Stomach (tissue), 9 donors: ENCODE measurements around the gene GPR149. TPM values are rescaled to one million over a fixed set of nuclear protein-coding genes. Genes with fewer than 3 reads are reported as not detected.
"Not testable (repeated sequence)": the region's sequence is repeated elsewhere in the genome, so short reads cannot be mapped to it uniquely, and the experiment has no call there.

Experiments used
- DNase-seq, 2 donors: peaks; one replicate each; pipeline versions ENCODE4 v3.0.0 to v3.0.0-alpha.2; 2013 to 2019
- H3K27ac ChIP-seq, 5 donors: fragments of 200-600 bp in 4 of 5; sonication (generic) in 4 of 5; one replicate each; pipeline ENCODE4 v1.5.1; 2013 to 2019; ENCODE audit warnings: mild to moderate bottlenecking in 1 of 5, moderate library complexity in 1 of 5
- H3K27me3 ChIP-seq, 3 donors: fragments of 200-600 bp; sonication (generic); one replicate each; pipeline ENCODE4 v1.5.1; 2017 to 2019; ENCODE audit warnings: mixed run types in 1 of 3
- H3K36me3 ChIP-seq, 4 donors: fragments of 200-600 bp; sonication (generic); 1 replicate in 3 of 4; 2 replicates in 1 of 4; pipeline ENCODE4 v1.5.1; 2016 to 2019
- H3K4me1 ChIP-seq, 4 donors: fragments of 200-600 bp; sonication (generic); one replicate each; pipeline ENCODE4 v1.5.1; 2016 to 2019
- H3K4me3 ChIP-seq, 4 donors: fragments of 200-600 bp; sonication (generic) in 3 of 4; one replicate each; pipeline ENCODE4 v1.5.1; 2016 to 2019; ENCODE audit warnings: mild to moderate bottlenecking in 1 of 4
- H3K9me3 ChIP-seq, 4 donors: fragments of 200-600 bp; sonication (generic); one replicate each; pipeline ENCODE4 v1.5.1; 2016 to 2019
- EP300 ChIP-seq: sonication (generic); formaldehyde crosslinking; IDR thresholded peaks from one replicate; pipeline ENCODE4 v1.6.1; 2017; ENCODE audit warnings: antibody characterized with exemption
- POLR2A ChIP-seq, 4 donors: fragments of 450-650 bp; IDR thresholded peaks; one replicate each; pipeline ENCODE4 v1.6.1; 2016; ENCODE audit warnings: antibody characterized with exemption in 4 of 4, control low read depth in 2 of 4, mild to moderate bottlenecking in 1 of 4, moderate library complexity in 1 of 4
- POLR2AphosphoS5 ChIP-seq, 3 donors: sonication (generic); formaldehyde crosslinking; IDR thresholded peaks; one replicate each; pipeline ENCODE4 v1.6.1; 2016; ENCODE audit warnings: antibody characterized with exemption in 3 of 3
- WGBS, 5 donors: extraction: QIAGEN DNeasy Blood & Tissue Kit in 3 of 5; methylation state at CpG; one replicate each; pipeline versions ENCODE4 v1.1.5 to v1.1.7; 2013 to 2018; 5-methylcytosine and 5-hydroxymethylcytosine counted together
- intact Hi-C: fragments of 100-400 bp; cut with DNase I; formaldehyde crosslinking; loops from one replicate; pipeline ENCODE4 v1.15.1; 2023; ENCODE audit warnings: low total_unique reads
- polyA plus RNA-seq, 3 donors: library from polyadenylated mRNA; stranded (reverse); fragments of 200-250 nt; gene quantifications; one replicate each; pipeline ENCODE4 v1.2.3, GENCODE V29; 2013
- total RNA-seq, 5 donors: library from RNA; depleted of rRNA; stranded (reverse); fragments of >200 nt; gene quantifications; one replicate each; pipeline versions ENCODE4 v1.1.0 to v1.2.3, GENCODE V29; 2014 to 2016
- TF ChIP-seq, protein P1 (sequence below), 7 experiments: fragments of 450-650 bp in 4 of 7; fragments of 200-600 bp in 3 of 7; sonication (generic) in 3 of 7; IDR thresholded peaks; one replicate each; pipeline ENCODE4 v1.5.1; 2016 to 2019; ENCODE audit warnings: antibody characterized with exemption in 7 of 7, control low read depth in 2 of 7, mild to moderate bottlenecking in 1 of 7
- donor health status: healthy with polysubstance abuse.
- donor health status: Bipolar disorder and iron deficiency.
- donor health status: healthy.

The GPR149 gene
- total and polyA plus RNA-seq, 8 donors: 0.18 TPM; not detected in 7

DNA sequence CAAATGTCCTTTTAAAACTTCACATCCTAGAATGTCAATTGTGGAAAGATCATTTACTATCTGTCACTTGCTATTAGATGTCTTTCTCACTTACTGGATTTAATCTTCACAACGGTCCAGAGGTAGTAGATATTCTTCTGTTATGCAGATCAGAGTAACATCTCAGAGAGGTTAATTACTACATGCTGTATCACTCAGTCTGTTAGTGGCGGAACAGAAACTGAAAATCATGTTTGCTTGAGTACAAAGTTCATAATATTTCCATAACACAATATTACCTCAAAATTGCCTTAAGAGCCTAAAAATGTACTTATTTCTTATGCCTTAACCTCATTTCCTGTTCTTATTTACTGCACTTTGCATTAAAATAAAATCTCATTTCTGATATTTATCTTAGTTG lies 28.6 kb upstream of the GPR149 start:
- peak in 1 of 2 donors; percentile 3 for DNase-seq
- Histone ChIP-seq H3K27ac (no peak overlapping the region), H3K4me3 (no peak overlapping the region), H3K9me3 (no peaks in the 10 kb centered on the region), H3K36me3 (no peaks in the 10 kb centered on the region), H3K4me1 (no peaks in the 10 kb centered on the region), H3K27me3 (no peaks in the 10 kb centered on the region)
- no peak for TF ChIP-seq POLR2AphosphoS5 (IDR thresholded peaks at IDR 0.05)
- no peak for TF ChIP-seq POLR2A (IDR thresholded peaks at IDR 0.05)
- no peak for TF ChIP-seq EP300
- TF ChIP-seq, protein P1, sequence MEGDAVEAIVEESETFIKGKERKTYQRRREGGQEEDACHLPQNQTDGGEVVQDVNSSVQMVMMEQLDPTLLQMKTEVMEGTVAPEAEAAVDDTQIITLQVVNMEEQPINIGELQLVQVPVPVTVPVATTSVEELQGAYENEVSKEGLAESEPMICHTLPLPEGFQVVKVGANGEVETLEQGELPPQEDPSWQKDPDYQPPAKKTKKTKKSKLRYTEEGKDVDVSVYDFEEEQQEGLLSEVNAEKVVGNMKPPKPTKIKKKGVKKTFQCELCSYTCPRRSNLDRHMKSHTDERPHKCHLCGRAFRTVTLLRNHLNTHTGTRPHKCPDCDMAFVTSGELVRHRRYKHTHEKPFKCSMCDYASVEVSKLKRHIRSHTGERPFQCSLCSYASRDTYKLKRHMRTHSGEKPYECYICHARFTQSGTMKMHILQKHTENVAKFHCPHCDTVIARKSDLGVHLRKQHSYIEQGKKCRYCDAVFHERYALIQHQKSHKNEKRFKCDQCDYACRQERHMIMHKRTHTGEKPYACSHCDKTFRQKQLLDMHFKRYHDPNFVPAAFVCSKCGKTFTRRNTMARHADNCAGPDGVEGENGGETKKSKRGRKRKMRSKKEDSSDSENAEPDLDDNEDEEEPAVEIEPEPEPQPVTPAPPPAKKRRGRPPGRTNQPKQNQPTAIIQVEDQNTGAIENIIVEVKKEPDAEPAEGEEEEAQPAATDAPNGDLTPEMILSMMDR (IDR thresholded peaks at IDR 0.05): no peak
- intact Hi-C loops: no loop called here
- WGBS, 5 donors: 40 to 55% (median 51%) methylated on average over 2 of the region's 2 CpGs

GRCh38 chr3:154439081-154439480 lies 9.1 kb upstream of the GPR149 start:
- H3K27me3 ChIP-seq, H3K4me3 ChIP-seq, H3K27ac ChIP-seq, H3K36me3 ChIP-seq, H3K4me1 ChIP-seq, DNase-seq, H3K9me3 ChIP-seq, intact Hi-C loops: not testable (repeated sequence)
- WGBS, 5 donors: 80 to 93% (median 82%) methylated on average over 10 to 12 of the region's 12 CpGs

DNA sequence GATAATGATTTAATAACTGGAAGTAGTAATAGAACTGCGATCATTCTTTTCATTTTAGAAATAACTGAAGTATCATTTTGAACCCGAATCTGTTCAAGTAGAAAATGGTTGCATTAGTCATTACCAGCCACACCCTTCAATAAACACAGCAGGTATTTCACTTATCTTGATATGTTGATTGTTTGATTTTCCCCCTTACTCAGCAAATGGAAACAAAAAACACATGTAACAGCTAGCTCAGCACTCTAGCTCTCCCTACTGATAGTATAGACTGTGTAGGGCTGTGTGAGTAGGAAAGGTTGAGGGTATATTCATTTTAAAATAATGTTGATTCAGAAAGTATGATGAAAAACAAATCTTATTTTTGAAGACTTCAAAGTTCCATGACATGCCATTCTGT lies 1.1 kb upstream of the GPR149 start:
- no peak overlapping the region for H3K4me3 ChIP-seq
- peak in 1 of 2 donors; percentile 6 for DNase-seq
- H3K9me3 ChIP-seq: no peaks in the 10 kb centered on the region
- 49 to 74% (median 63%) methylated on average over 2 of the region's 2 CpGs for WGBS, 5 donors
- peaks cover 0 to 36% (median 21%) of the 10 kb centered on the region in 3 donors for H3K27me3 ChIP-seq
- H3K4me1 ChIP-seq: peaks cover 7 to 28% (median 19%) of the 10 kb centered on the region in 4 donors
- intact Hi-C loops: no loop called here
- no peak overlapping the region for H3K27ac ChIP-seq
- no peaks in the 10 kb centered on the region for H3K36me3 ChIP-seq
- TF ChIP-seq POLR2AphosphoS5 (IDR thresholded peaks at IDR 0.05) (no peak), POLR2A (IDR thresholded peaks at IDR 0.05) (no peak), EP300 (no peak)
- TF ChIP-seq, protein P1 (IDR thresholded peaks at IDR 0.05): no peak

DNA sequence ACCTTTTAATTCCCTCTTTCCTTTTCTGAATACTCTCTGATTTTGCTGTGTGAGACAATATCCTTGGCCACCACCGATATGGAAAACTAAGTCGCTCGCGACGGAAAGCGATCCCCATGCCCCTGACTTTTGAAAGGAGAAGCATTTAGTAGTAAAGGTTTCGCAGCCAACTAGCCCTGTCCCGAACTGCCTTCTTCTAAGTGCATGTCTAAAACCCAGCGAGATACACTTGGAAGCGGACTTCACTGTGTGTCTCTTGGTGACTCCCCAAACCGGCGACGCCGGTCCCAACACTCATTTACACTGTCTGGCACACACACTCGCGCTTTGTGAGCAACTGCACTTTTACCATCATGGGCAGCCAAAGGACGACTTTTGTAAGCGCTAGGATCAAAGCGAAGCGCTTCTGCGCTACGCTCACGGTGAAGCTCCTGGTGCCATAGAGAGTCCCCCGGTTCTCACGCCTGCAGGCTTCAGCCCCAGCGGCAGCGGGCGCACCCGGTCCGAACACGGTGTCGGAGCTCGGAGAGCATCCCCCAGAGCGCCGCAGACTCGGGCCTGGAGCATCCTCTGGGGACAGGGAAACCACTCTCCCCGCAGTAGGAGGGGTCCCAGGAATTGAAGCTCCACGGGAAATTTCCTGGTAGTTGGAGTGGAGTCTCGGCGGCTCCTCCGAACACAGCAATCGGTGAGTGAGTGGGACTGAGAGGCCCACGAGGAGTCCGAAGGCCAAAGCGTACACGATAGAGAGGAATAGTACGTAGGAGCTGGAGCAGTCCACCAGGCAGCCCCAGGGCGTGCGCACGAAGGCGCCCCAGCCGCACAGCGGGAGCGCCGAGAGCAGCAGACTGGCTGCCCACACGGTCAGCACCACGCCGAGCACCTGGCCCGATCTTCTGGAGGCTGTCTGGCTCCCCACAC lies 1.4 kb downstream of the GPR149 start:
- intact Hi-C loops: no loop called here

More for the DNA sequence above, 1.4 kb downstream of the GPR149 start:
- WGBS, 5 donors: 3 to 6% (median 5%) methylated on average over 43 to 59 of the region's 59 CpGs
- Histone ChIP-seq H3K4me3 (peak overlapping the region; percentile 21 to 48 (median 33)), H3K36me3 (no peaks in the 10 kb centered on the region), H3K4me1 (peaks cover 7 to 28% (median 19%) of the 10 kb centered on the region in 4 donors), H3K27me3 (peaks cover 0 to 36% (median 21%) of the 10 kb centered on the region in 3 donors), H3K27ac (no peak overlapping the region), H3K9me3 (no peaks in the 10 kb centered on the region)
- DNase-seq: peak in 1 of 2 donors; percentile 53
- TF ChIP-seq POLR2AphosphoS5 (IDR thresholded peaks at IDR 0.05): no peak
- TF ChIP-seq POLR2A (IDR thresholded peaks at IDR 0.05): no peak
- TF ChIP-seq, protein P1 (IDR thresholded peaks at IDR 0.05): no peak
- no peak for TF ChIP-seq EP300
